Left lung (tissue), 10 donors: Measurements from ENCODE around the gene CHST14. TPM values are rescaled to one million over a fixed set of nuclear protein-coding genes. Genes with fewer than 3 reads are reported as not detected.

Experiments used
- ATAC-seq: fragments of 200-7000 bp; cut with Tn5 transposase; one replicate; pipeline ENCODE4 v1.9.1; 2020; ENCODE audit warnings: moderate library complexity
- DNase-seq, 4 donors: peaks; one replicate each; pipeline ENCODE4 v3.0.0-alpha.2; 2013 to 2020
- H3K27ac ChIP-seq, 2 donors: fragments of 200-600 bp; sonication (generic) in 1 of 2; one replicate each; pipeline versions ENCODE4 v1.5.0 to v1.8.0; 2020 to 2021
- H3K27me3 ChIP-seq, 2 donors: fragments of 200-600 bp; sonication (generic) in 1 of 2; one replicate each; pipeline versions ENCODE4 v1.5.0 to v1.8.0; 2020 to 2021
- H3K36me3 ChIP-seq, 2 donors: fragments of 200-600 bp; sonication (generic) in 1 of 2; one replicate each; pipeline versions ENCODE4 v1.5.0 to v1.8.0; 2020 to 2021
- H3K4me1 ChIP-seq, 2 donors: fragments of 200-600 bp; one replicate each; pipeline ENCODE4 v1.8.0; 2021
- H3K4me3 ChIP-seq, 2 donors: fragments of 200-600 bp; sonication (generic) in 1 of 2; one replicate each; pipeline versions ENCODE4 v1.5.0 to v1.8.0; 2020 to 2021; ENCODE audit warnings: mild to moderate bottlenecking in 1 of 2
- H3K9me3 ChIP-seq, 2 donors: fragments of 200-600 bp; sonication (generic) in 1 of 2; one replicate each; pipeline versions ENCODE4 v1.5.0 to v1.8.0; 2020 to 2021
- intact Hi-C, 2 donors: fragments of 100-400 bp; cut with DNase I; formaldehyde crosslinking; loops; one replicate each; pipeline versions ENCODE4 v1.11.2 to v1.14.2; 2022
- polyA plus RNA-seq, 6 donors: library from polyadenylated mRNA; unstranded; fragments of 120-200 nt; gene quantifications; one replicate each; pipeline ENCODE4 v1.2.1, GENCODE V29; 2013; ENCODE audit not compliant: insufficient read length in 6 of 6
- total RNA-seq, 2 donors: library from RNA; stranded (reverse); fragmentation: NEBNext Ultra II Directional; extraction: Animal tissue kit (Norgen Biotek cat#: 25700); gene quantifications; one replicate each; pipeline ENCODE4 v1.2.1, GENCODE V29; 2021
- TF ChIP-seq, protein P1 (sequence below), 2 donors: fragments of 200-600 bp; sonication (generic) in 1 of 2; IDR thresholded peaks; one replicate each; pipeline versions ENCODE4 v1.5.0 to v1.8.0; 2021; ENCODE audit warnings: antibody characterized with exemption in 2 of 2
- donor health status: DM: no; HTN: yes; CAD: no.
- donor health status: DM: no; HTN: no; CAD: no.

CHST14 gene
- total and polyA plus RNA-seq, 8 donors, result 15.1 to 44.1 (median 37.4) TPM

DNA sequence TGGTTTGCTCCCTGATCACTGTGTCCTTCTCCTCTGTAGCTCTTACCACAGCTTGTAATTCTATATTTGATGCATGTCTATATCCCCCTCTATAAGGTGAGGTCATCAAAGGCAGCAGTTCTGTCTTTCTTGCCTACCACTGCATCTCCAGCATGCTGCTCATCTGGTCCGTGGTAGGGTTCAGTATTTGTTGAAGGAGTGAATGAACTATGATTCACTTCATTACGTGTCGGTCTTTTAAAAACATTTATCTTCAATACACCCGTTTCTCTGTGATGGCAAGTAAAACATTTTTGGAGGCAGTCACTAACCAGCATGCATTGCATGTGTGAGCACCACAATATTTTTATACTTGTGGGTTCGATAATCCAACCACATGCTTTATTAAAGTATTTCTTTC lies 27.6 kb downstream of the CHST14 start:
- Histone ChIP-seq H3K4me1 (no peaks in the 10 kb centered on the region), H3K4me3 (no peak overlapping the region), H3K27me3 (peaks cover 0 to 4% of the 10 kb centered on the region in 2 donors), H3K36me3 (no peaks in the 10 kb centered on the region), H3K9me3 (no peaks in the 10 kb centered on the region), H3K27ac (no peak overlapping the region)
- ATAC-seq, result no peak
- intact Hi-C loops, result no loop called here
- no peak for DNase-seq
- TF ChIP-seq, protein P1, sequence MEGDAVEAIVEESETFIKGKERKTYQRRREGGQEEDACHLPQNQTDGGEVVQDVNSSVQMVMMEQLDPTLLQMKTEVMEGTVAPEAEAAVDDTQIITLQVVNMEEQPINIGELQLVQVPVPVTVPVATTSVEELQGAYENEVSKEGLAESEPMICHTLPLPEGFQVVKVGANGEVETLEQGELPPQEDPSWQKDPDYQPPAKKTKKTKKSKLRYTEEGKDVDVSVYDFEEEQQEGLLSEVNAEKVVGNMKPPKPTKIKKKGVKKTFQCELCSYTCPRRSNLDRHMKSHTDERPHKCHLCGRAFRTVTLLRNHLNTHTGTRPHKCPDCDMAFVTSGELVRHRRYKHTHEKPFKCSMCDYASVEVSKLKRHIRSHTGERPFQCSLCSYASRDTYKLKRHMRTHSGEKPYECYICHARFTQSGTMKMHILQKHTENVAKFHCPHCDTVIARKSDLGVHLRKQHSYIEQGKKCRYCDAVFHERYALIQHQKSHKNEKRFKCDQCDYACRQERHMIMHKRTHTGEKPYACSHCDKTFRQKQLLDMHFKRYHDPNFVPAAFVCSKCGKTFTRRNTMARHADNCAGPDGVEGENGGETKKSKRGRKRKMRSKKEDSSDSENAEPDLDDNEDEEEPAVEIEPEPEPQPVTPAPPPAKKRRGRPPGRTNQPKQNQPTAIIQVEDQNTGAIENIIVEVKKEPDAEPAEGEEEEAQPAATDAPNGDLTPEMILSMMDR (IDR thresholded peaks at IDR 0.05), result no peak

DNA sequence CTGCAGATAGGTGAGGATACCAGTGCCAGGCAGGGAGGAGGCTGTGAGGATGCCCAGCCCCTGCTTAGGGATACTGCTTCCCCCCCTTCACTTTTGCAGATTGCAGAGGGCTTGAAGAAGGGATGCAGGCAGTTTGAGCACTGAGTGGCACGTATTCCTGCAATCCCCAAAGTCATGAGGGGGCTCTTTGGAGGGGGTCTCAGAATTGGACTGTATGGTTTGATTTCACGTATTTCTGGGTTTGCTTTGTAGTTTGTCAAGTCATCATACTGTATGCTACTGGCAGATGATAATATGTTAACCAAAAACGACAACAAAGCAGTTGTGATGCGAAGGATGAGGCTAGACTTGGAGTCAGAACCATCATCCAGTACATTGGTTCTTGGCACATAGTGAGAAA lies 28.1 kb downstream of the CHST14 start:
- intact Hi-C loops, result no loop called here
- ATAC-seq, result no peak

DNA sequence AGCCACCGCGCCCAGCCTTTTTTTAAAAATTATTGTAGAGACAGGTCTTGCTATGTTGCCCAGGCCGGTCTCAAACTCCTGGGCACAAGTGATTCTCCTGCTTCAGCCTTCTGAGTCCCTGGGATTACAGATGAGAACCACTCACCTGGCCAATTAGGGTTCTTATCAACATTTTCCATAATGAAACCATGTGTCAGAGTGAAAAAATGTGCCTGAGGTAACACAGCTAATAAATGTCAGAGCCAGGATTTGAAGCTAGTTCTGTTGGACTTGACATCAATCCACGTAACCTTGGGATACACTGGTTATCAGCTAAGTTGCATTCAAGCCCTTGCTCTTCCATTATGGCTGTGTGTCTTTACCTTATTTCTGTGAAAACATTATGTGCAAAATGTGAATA lies 29.1 kb downstream of the CHST14 start:
- Histone ChIP-seq H3K9me3 (no peaks in the 10 kb centered on the region), H3K27ac (no peak overlapping the region), H3K4me3 (no peak overlapping the region), H3K27me3 (peaks cover 0 to 15% of the 10 kb centered on the region in 2 donors), H3K36me3 (no peaks in the 10 kb centered on the region), H3K4me1 (no peaks in the 10 kb centered on the region)
- intact Hi-C loops, result no loop called here
- no peak for ATAC-seq
- TF ChIP-seq, protein P1 (IDR thresholded peaks at IDR 0.05), result no peak
- no peak for DNase-seq

More for the DNA sequence above, 28.1 kb downstream of the CHST14 start:
- Histone ChIP-seq H3K36me3 (no peaks in the 10 kb centered on the region), H3K4me1 (no peaks in the 10 kb centered on the region), H3K9me3 (no peaks in the 10 kb centered on the region), H3K27ac (no peak overlapping the region), H3K4me3 (no peak overlapping the region), H3K27me3 (peaks cover 0 to 9% of the 10 kb centered on the region in 2 donors)
- DNase-seq, result no peak
- TF ChIP-seq, protein P1 (IDR thresholded peaks at IDR 0.05), result no peak

DNA sequence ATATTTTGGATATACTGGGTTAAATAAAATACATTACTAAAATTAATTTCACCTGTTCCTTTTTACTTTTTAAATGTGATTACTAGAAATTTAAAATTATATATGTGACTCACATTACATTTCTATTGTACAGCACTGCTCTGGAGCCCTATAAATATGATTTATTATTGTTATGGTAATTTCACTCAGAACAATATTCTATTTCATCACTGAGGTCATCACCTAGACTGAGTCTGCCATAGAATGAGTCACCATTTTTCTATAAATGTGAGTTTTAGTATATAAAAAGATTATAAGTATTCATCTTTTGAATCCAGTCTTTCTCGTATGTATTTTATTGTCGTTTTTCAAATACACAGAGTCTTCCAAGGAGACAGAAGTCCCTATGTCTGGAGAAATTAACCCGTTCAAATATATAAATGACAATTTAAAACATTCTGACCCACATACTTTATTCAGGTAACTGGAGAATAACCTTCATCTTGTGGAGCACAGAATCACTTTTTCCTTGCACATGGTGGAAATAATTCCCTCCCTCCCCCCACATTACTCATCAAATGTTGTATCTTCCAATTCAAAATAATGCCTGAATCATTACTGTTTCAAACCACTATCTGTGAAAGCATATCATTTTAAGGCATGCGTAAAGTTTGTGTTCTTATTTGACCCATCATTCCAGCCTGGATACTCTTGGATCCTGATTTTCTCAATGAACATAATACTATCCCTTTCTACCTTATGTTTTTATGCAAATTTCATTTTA lies 30.0 kb downstream of the CHST14 start:
- ATAC-seq (no peak), DNase-seq (no peak)
- Histone ChIP-seq H3K36me3 (no peaks in the 10 kb centered on the region), H3K4me1 (no peaks in the 10 kb centered on the region), H3K27ac (no peak overlapping the region), H3K4me3 (no peak overlapping the region), H3K9me3 (no peaks in the 10 kb centered on the region), H3K27me3 (peaks cover 0 to 15% of the 10 kb centered on the region in 2 donors)
- intact Hi-C loops, result no loop called here
- TF ChIP-seq, protein P1 (IDR thresholded peaks at IDR 0.05), result no peak

DNA sequence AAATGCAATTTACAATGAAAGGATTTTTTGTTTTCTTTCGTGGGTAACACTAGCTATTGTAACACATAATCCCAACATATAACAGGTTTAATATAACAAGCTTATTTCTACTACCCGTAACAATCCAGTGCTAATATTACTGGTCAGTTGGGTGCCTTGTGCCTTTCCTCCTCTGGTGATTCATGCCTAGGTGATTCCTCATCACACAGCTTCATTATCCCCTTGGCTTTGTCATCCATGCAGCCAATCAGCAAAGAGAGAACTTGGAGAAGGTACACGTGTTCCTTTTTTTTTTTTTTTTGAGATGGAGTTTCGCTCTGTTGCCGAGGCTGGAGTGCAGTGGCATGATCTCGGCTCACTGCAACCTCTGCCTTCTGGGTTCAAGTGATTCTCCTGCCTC lies 30.7 kb downstream of the CHST14 start:
- no peaks in the 10 kb centered on the region for H3K36me3 ChIP-seq
- intact Hi-C loops, result no loop called here
- H3K9me3 ChIP-seq, result no peaks in the 10 kb centered on the region
- no peak overlapping the region for H3K4me3 ChIP-seq
- DNase-seq (no peak), ATAC-seq (no peak)
- no peaks in the 10 kb centered on the region for H3K4me1 ChIP-seq
- H3K27ac ChIP-seq, result no peak overlapping the region
- TF ChIP-seq, protein P1 (IDR thresholded peaks at IDR 0.05), result no peak
- H3K27me3 ChIP-seq, result peaks cover 0 to 15% of the 10 kb centered on the region in 2 donors
